ENCODE measurements around the gene FBXL15. TPM values are rescaled to one million over a fixed set of nuclear protein-coding genes. Genes with fewer than 3 reads are reported as not detected.

Gene FBXL15
- total and polyA plus RNA-seq, 2 donors (not counting 3 experiments of a cell fraction or from before 2014, with no cell fraction given), result 9.9 to 15.3 TPM

DNA sequence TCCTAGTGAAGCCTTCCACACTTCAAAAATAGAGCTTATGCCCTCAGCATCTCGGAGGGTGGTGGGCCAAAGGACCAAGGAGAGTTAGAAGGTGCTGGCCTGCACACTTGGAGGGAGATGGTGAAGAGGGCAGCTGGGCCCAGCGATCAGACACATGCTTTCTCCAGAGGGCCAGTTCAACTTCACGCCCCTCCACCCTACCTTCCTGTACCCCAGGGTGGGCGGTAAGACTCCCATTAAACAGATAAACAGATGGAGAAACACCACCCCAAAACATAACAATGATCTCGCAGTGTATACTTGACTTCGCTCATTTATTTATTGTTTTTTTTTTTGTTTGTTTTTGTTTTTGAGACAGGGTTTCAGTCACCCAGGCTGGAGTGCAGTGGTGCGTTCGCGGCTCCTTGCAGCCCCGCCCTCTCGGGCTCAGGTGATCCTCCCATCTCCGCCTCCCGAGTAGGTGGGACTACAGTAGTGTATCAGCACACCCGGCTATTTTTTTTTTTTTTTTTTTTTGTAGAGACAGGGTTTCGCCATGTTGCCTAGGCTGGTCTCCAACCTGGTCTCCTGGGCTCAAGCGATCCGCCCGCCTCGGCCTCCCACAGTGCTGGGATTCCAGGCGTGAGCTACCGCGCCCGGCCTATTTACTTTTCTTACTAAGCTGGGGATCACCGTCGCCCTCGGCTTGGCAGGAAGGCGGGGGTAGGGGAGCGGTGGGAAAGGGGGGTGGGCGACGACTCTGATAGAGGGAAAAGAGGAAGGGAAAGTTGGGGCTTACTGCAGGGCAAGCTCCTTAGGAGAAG lies 28.9 kb downstream of the FBXL15 start:
- Histone ChIP-seq H3K9me1 (replicated peaks; ENCODE audit: control insufficient read depth, extremely low read depth, insufficient read depth, low read length) (no peaks in the 10 kb centered on the region), H3K9me3 (replicated peaks; ENCODE audit: control insufficient read depth, insufficient read depth, low read length) (no peaks in the 10 kb centered on the region), H3K27me3 (ENCODE audit: control insufficient read depth in 2 of 2, insufficient read depth in 2 of 2, low read length in 2 of 2) (no peaks in the 10 kb centered on the region), H3K4me1 (ENCODE audit: control insufficient read depth, extremely low read depth, insufficient read depth, low read length) (peaks cover 3% of the 10 kb centered on the region), H3K4me3 (replicated peaks in 1 of 3; ENCODE audit: insufficient read depth in 1 of 3, low read depth in 1 of 3, low read length in 3 of 3) (peak overlapping the region; percentile 61 to 81 (median 69)), H3K9ac (replicated peaks; ENCODE audit: extremely low read depth, insufficient read depth, low read length) (peak overlapping the region; percentile 64), H4K20me1 (replicated peaks; ENCODE audit: control insufficient read depth, extremely low read depth, insufficient read depth, low read length) (no peaks in the 10 kb centered on the region), H3K36me3 (ENCODE audit: control insufficient read depth in 2 of 2, extremely low read depth in 1 of 2, insufficient read depth in 2 of 2, low read length in 2 of 2) (no peaks in the 10 kb centered on the region), H3K4me2 (ENCODE audit: insufficient read depth, low read length) (peak overlapping the region; percentile 97), H3K27ac (ENCODE audit: insufficient read depth, low read depth, low read length) (no peak overlapping the region), H2AFZ (ENCODE audit: low read depth, low read length) (peak overlapping the region; percentile 98), H3K79me2 (ENCODE audit: control insufficient read depth, insufficient read depth, low read length) (no peaks in the 10 kb centered on the region)
- intact Hi-C loops (cut with micrococcal nuclease) (loop anchor here (1.0 kb wide), 1 partner anchor 28 kb away; no protein-coding TSS in a partner anchor), dilution Hi-C loops (cut with MboI; ENCODE audit: extremely low pct_ligation_motif_present, low sequenced_read_pairs) (no loop called here)
- TF ChIP-seq MYC (IDR thresholded peaks at IDR 0.05; ENCODE audit: low read depth, low read length) (no peak), JUN (IDR thresholded peaks at IDR 0.05; ENCODE audit: borderline replicate concordance, insufficient read depth, insufficient read length, low read depth) (no peak)
- ChIA-PET CTCF (interaction anchor here (0.7 to 2.9 kb wide), 6 partner anchors 27 to 280 kb away, joined by 3 to 17 read pairs (median 6); no protein-coding TSS in a partner anchor), POLR2A (no interaction called here)
- FAIRE-seq, result peak; percentile 66
- DNase-seq (ENCODE audit: low read depth, low spot score), result peak; percentile 33
- BruUV-seq (replicated peaks), result no TSS peak

DNA sequence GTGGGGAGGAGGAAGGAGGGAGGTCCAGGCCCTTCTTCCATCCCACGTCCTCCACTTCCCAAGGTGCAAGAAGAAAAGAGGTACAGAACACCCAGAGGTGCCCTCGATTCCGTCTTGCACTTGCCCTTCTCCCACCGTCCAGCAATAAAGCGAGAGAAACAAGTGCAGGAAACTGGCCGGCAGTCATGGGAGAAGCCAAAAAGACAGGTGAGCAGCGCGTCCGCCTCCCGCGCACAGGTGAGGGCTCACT lies 29.4 kb downstream of the FBXL15 start:
- H3K27me3 ChIP-seq (ENCODE audit: control insufficient read depth in 2 of 2, insufficient read depth in 2 of 2, low read length in 2 of 2), result no peaks in the 10 kb centered on the region
- H3K79me2 ChIP-seq (ENCODE audit: control insufficient read depth, insufficient read depth, low read length), result no peaks in the 10 kb centered on the region
- no TSS peak for BruUV-seq (replicated peaks)
- dilution Hi-C loops (cut with MboI; ENCODE audit: extremely low pct_ligation_motif_present, low sequenced_read_pairs), result no loop called here
- POLR2A ChIA-PET, result no interaction called here
- no peak for DNase-seq (ENCODE audit: low read depth, low spot score)
- CTCF ChIA-PET, result interaction anchor here (0.7 to 2.9 kb wide), 8 partner anchors 11 to 280 kb away, joined by 3 to 17 read pairs (median 6); partner anchors contain the start of gene CUEDC2
- H3K9ac ChIP-seq (replicated peaks; ENCODE audit: extremely low read depth, insufficient read depth, low read length), result peak overlapping the region; percentile 64
- no peak for FAIRE-seq
- H2AFZ ChIP-seq (ENCODE audit: low read depth, low read length), result peak overlapping the region; percentile 98
- H4K20me1 ChIP-seq (replicated peaks; ENCODE audit: control insufficient read depth, extremely low read depth, insufficient read depth, low read length), result no peaks in the 10 kb centered on the region
- H3K9me1 ChIP-seq (replicated peaks; ENCODE audit: control insufficient read depth, extremely low read depth, insufficient read depth, low read length), result no peaks in the 10 kb centered on the region
- H3K4me3 ChIP-seq (replicated peaks in 1 of 3; ENCODE audit: insufficient read depth in 1 of 3, low read depth in 1 of 3, low read length in 3 of 3), result peak overlapping the region; percentile 61 to 81 (median 69)
- H3K9me3 ChIP-seq (replicated peaks; ENCODE audit: control insufficient read depth, insufficient read depth, low read length), result no peaks in the 10 kb centered on the region
- no peak overlapping the region for H3K27ac ChIP-seq (ENCODE audit: insufficient read depth, low read depth, low read length)
- intact Hi-C loops (cut with micrococcal nuclease), result loop anchor here (1.0 kb wide), 1 partner anchor 29 kb away; no protein-coding TSS in a partner anchor
- H3K4me1 ChIP-seq (ENCODE audit: control insufficient read depth, extremely low read depth, insufficient read depth, low read length), result peaks cover 3% of the 10 kb centered on the region
- no peaks in the 10 kb centered on the region for H3K36me3 ChIP-seq (ENCODE audit: control insufficient read depth in 2 of 2, extremely low read depth in 1 of 2, insufficient read depth in 2 of 2, low read length in 2 of 2)
- peak overlapping the region; percentile 97 for H3K4me2 ChIP-seq (ENCODE audit: insufficient read depth, low read length)
- TF ChIP-seq POLR2A (IDR thresholded peaks at IDR 0.05; ENCODE audit: low read depth, low read length) (no peak), GATA2 (IDR thresholded peaks at IDR 0.05; ENCODE audit: insufficient read depth, insufficient read length, low read depth, low read length) (no peak), POLR2AphosphoS5 (IDR thresholded peaks at IDR 0.05; ENCODE audit: insufficient read depth, low read depth, low read length) (no peak)
- TF ChIP-seq, protein P1, sequence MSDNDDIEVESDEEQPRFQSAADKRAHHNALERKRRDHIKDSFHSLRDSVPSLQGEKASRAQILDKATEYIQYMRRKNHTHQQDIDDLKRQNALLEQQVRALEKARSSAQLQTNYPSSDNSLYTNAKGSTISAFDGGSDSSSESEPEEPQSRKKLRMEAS (IDR thresholded peaks at IDR 0.05; ENCODE audit: insufficient read depth, insufficient read length), result no peak
